Adipocyte (in vitro differentiated cells): ENCODE results near the gene PELI2.

Experiments
- DNase-seq: peaks from one replicate; pipeline ENCODE4 v3.0.0-alpha.2; 2015; ENCODE audit warnings: low read depth
- H3K27me3 ChIP-seq: replicated peaks from 2 replicates; pipeline ENCODE4 v1.7.0; 2013; ENCODE audit warnings: mild to moderate bottlenecking, low read length, moderate library complexity; ENCODE audit not compliant: control insufficient read depth, insufficient read depth
- H3K36me3 ChIP-seq: 2 replicates; pipeline ENCODE4 v1.7.0; 2013; ENCODE audit warnings: low read length, mild to moderate bottlenecking, moderate library complexity; ENCODE audit not compliant: control insufficient read depth, insufficient read depth, severe bottlenecking
- H3K4me1 ChIP-seq: 2 replicates; pipeline ENCODE4 v1.7.0; 2013; ENCODE audit warnings: mild to moderate bottlenecking, low read length, moderate library complexity; ENCODE audit not compliant: control insufficient read depth, insufficient read depth
- H3K4me3 ChIP-seq: 2 replicates; pipeline ENCODE4 v1.7.0; 2013; ENCODE audit warnings: mild to moderate bottlenecking, low read length, moderate library complexity
- H3K9ac ChIP-seq: 2 replicates; pipeline ENCODE4 v1.7.0; 2013; ENCODE audit warnings: mild to moderate bottlenecking, low read length, moderate library complexity
- H3K9me3 ChIP-seq: 2 replicates; pipeline ENCODE4 v1.7.0; 2013; ENCODE audit warnings: mild to moderate bottlenecking, low read length, moderate library complexity; ENCODE audit not compliant: control insufficient read depth

PELI2 gene

DNA sequence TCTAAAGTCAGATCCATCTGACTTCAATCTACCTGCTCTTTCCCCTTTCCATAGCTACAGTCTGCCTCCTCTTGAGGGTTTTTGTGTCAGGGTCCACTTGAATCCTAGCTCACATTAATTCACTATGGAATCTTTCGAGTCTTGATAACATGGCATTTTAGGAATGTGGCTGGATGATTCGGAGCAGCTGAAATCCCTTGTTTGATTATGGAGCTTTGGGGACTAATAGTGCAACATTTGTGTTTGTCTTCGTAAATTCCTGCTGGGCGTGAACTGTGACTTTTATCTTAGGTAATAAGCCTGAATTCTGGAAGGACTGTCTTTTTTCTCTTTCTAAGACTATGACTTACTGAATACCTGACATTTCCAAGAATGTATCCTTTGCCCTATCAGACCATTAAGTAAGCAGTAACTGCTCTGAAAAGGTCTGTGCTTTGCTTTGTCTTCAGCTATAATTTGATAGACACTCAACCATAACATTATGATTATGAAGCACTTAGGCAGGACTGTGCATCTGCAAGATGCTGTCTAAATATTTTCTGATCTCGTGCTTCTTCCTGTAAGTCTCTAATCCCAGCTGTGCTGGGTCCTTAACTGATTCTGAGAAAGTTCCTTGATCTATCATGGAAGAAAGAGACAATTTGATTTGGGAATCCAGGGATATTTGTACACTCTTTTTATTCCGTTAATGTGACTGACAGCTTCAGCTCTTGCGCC is 19.0 kb upstream of the PELI2 start:
- peak; percentile 21 for DNase-seq
- peaks cover 14% of the 10 kb centered on the region for H3K27me3 ChIP-seq
- H3K9ac ChIP-seq = no peak overlapping the region
- H3K4me3 ChIP-seq = no peak overlapping the region
- H3K36me3 ChIP-seq = no peaks in the 10 kb centered on the region
- no peaks in the 10 kb centered on the region for H3K4me1 ChIP-seq
- H3K9me3 ChIP-seq = no peaks in the 10 kb centered on the region

DNA sequence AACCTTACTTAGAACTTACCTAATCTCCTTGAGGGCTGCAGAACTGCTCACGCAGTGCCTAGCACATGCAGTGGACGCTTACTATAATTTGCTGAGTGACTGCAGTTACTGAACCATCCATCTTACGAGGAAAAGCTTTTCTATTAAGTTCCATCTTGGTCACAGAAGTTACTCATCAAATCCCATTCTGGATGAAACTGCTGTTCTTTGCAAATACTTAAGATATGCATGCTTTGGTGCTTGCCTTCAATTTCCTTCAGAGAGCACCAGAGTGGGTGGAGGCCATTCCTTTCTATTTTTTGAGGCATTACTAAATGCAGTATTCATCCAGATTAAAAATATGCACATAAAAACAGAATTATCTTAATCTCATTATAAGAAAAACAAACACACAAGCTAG is 17.7 kb upstream of the PELI2 start:
- Histone ChIP-seq H3K27me3 (peaks cover 12% of the 10 kb centered on the region), H3K4me3 (no peak overlapping the region), H3K9me3 (no peaks in the 10 kb centered on the region), H3K9ac (no peak overlapping the region), H3K4me1 (no peaks in the 10 kb centered on the region), H3K36me3 (no peaks in the 10 kb centered on the region)
- peak; percentile 69 for DNase-seq

DNA sequence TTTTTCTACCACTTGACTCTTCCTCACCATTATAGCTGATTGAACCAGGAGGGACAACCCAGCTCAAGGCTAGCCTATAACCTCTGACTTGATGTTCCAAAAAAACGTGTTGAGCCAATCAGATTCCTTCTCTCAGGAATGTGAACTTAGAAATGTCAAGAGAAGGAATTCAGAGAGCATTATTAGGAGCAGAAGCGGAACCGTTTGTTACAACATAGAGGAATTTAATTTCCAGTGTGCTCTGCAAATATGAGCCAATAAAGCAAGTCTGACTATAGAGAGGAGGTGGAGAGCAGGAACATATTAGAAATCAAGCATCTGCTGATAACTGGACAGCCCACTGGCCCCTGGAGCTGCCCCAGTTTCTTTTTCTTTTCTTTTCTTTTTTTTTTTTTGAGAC is 15.3 kb upstream of the PELI2 start:
- no peaks in the 10 kb centered on the region for H3K4me1 ChIP-seq
- no peak for DNase-seq
- no peak overlapping the region for H3K4me3 ChIP-seq
- no peaks in the 10 kb centered on the region for H3K27me3 ChIP-seq
- H3K9me3 ChIP-seq = no peaks in the 10 kb centered on the region
- no peak overlapping the region for H3K9ac ChIP-seq
- no peaks in the 10 kb centered on the region for H3K36me3 ChIP-seq

DNA sequence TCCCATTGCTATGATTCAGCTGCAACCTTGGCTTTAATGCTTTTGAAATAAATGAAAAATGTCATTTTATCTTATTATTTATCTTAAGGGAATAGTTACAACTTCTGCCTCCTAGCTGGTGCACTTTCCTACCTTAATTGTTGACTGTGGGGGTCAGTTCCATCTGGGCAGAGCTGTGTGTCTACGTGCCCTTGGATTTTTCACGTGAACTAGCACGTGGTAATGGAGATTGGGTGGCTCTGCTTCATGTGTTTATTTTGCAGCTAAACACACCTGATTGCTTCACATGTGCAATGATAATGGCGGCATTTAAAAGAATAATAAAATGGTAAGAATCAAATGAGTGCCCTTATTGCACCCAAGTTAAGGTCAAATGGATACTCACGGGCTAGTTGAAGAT is 10.6 kb upstream of the PELI2 start:
- Histone ChIP-seq H3K4me1 (no peaks in the 10 kb centered on the region), H3K9me3 (no peaks in the 10 kb centered on the region), H3K27me3 (no peaks in the 10 kb centered on the region)

DNA sequence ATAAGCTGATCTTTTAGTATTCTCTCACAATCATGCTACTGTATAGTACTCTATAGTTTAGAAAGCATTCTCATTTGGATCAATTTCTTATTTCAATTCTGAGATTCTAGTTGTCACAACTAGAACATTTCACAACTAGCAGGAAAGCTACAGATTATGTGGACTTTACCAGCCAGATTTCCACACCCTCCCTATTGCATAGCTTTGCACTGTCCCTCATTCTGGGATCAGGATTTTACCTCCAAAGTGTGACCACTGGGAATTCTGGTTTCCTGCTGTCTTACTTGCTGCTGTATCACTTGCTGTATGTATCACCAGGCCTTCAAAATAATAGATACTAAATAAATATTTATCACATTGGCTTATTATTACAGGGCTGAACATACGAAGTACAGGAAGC is 10.2 kb upstream of the PELI2 start:
- Histone ChIP-seq H3K27me3 (no peaks in the 10 kb centered on the region), H3K9me3 (no peaks in the 10 kb centered on the region), H3K36me3 (no peaks in the 10 kb centered on the region), H3K4me3 (no peak overlapping the region), H3K4me1 (no peaks in the 10 kb centered on the region), H3K9ac (no peak overlapping the region)
- DNase-seq = no peak

More for the DNA sequence above, 10.6 kb upstream of the PELI2 start:
- DNase-seq = no peak
- H3K4me3 ChIP-seq = no peak overlapping the region
- H3K9ac ChIP-seq = no peak overlapping the region
- no peaks in the 10 kb centered on the region for H3K36me3 ChIP-seq

DNA sequence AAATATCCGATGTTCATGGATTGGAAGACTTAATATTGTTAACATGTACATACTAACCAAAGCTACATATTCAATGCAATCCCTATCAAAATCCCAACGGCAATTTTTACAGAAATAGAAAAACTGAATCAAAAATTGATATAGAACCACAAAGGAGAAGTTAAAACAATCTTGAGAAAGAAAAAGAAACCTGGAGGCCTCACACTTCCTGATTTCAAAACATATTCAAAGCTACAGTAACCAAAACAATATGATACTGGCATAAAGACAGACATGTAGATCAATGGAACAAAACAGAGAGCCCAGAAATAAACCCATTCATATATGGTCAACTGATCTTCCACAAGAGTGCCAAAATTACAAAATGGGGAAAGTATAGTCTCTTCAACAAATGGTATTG is 5.4 kb upstream of the PELI2 start:
- H3K4me1 ChIP-seq = no peaks in the 10 kb centered on the region
- no peak overlapping the region for H3K9ac ChIP-seq
- no peak for DNase-seq
- no peaks in the 10 kb centered on the region for H3K36me3 ChIP-seq
- H3K4me3 ChIP-seq = no peak overlapping the region
- no peaks in the 10 kb centered on the region for H3K9me3 ChIP-seq
- H3K27me3 ChIP-seq = no peaks in the 10 kb centered on the region

DNA sequence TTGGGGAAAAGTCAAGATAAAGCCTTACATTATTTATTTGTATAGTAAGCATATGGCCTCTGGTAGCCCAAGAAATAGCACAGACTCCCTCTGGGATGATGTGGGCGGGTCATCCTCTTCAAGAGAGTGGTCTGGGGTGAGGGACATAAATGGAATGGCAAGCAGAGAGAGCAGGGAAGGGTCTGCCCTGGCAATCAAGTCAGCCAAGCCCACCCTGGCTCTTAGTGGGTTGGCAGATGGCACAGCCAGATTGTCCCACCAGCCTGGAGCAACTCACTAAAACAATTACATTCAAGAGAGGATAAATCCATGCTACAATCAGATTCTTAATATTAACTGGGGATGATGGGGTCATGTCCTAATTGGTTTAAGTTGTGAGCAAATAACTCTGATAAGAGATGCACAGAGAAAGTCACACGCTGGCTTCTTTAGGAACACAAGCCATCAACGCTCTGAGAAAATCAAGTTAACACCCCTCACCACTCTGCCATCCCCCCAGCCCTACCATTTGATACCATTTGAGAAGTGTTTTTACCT is 2.8 kb upstream of the PELI2 start:
- DNase-seq = no peak
- no peaks in the 10 kb centered on the region for H3K36me3 ChIP-seq
- H3K4me1 ChIP-seq = peaks cover 8% of the 10 kb centered on the region
- H3K27me3 ChIP-seq = no peaks in the 10 kb centered on the region
- no peak overlapping the region for H3K4me3 ChIP-seq
- no peaks in the 10 kb centered on the region for H3K9me3 ChIP-seq
- no peak overlapping the region for H3K9ac ChIP-seq

DNA sequence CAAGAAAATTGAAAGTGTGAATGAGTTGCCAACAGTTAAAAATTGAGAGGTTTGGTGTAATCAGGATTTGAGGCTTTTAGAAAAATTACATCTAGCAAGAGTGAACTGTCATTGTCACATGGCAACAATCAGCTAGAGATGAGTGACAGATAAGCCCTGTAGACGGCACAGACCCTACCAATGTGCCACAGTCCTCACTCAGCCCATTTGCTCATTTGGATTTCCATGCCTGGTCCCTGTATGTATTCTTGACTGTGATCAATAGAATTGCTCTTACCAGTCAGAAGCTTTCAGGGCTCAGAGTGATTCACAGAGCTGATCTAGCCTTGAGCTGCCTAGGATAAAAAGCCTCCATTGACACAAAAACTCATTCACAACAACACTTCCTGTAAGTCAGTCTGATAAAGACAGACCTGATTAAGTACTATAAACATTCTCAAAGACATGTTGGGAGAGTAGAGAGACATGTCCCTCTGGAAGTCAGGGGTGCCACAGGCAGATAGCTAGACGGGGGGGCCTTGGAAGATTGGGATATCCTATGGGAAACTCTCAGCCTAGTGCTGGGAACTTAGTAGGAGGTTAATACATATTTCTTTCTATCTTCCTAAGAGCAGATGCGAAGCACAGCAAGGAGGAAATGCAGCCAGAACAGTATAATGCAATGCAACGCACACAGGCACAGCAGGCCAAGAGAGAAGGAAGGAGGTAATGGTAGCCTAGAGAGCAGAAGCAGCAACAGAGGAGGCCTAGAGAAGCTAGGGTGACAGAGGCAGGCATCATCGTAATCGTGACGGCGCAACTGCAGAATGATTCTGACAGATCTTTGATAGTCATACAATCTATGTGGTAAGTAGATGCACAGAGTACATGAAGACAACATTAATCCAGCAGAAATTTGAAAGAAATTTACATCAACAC is 2.0 kb upstream of the PELI2 start:
- Histone ChIP-seq H3K9ac (no peak overlapping the region), H3K9me3 (no peaks in the 10 kb centered on the region), H3K36me3 (no peaks in the 10 kb centered on the region), H3K4me1 (peaks cover 10% of the 10 kb centered on the region), H3K27me3 (no peaks in the 10 kb centered on the region), H3K4me3 (no peak overlapping the region)
- no peak for DNase-seq

DNA sequence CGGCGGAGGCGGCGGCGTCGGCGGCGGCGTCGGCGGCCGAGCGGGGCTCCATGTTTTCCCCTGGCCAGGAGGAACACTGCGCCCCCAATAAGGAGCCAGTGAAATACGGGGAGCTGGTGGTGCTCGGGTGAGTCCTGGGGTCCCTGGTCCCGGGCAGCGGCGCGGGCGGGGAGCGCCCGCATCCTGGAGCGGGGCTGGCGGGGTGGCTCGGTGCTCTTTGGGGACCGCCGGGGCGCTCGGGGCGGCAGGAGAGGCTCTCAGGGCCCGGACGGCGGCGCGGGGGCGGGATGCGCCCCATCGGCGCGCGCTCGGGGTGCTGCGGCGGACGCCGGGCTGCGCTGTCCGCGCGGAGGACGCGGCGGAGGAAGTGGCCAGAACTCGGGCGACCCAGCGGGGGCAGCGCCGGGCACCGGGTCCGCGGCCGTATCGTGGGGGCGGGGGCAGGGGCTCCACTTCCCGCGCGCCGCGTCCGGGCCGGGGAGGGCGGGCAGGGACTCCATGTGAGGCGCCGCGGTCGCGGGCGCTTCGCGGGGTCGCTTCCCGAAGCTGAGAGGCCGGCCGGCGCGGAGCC is 485 bp downstream of the PELI2 start:
- peak overlapping the region; percentile 78 for H3K9ac ChIP-seq
- H3K4me1 ChIP-seq = peaks cover 10% of the 10 kb centered on the region
- H3K4me3 ChIP-seq = peak overlapping the region; percentile 93
- H3K27me3 ChIP-seq = no peaks in the 10 kb centered on the region
- DNase-seq = peak; percentile 58
- H3K36me3 ChIP-seq = no peaks in the 10 kb centered on the region
- no peaks in the 10 kb centered on the region for H3K9me3 ChIP-seq

DNA sequence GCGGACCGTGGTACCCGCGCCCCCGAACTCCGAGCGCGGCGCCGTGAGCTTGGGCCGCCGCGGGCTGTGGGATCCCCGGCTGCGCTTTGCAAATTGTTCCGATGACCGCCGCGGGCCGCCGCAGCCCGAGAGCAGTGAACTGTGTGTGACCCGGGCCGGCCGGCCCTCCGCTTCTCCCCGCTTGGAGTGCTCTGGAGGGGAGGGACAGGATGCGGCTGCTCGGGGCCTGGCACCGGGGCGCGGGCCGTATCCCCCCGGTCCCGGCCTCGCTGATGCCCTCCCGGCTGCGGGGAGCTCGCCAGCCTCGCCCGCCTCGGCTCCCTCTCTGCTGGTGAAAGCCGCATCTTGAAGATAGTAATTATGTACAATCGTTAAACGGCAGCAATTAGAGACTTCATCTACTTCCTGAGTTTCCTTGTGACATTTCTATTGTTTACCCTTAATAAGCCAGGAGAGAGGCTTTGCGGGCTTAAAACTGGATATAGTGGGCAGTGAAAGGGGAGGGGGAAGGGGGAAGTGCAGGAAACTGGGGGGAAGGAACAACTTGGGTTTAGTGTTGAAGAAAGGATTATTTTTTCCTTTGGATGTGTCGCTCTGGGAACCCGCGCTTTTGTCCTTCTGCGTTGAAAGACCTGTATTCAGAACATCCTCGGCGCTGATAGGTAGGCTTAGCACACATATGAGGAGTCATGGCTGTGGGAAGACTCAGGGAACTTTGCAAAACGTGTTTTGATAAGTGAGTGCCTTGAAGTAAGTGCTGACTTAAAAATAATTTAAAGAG is 1.2 kb downstream of the PELI2 start:
- Histone ChIP-seq H3K36me3 (no peaks in the 10 kb centered on the region), H3K4me3 (peak overlapping the region; percentile 93), H3K9ac (peak overlapping the region; percentile 78), H3K9me3 (no peaks in the 10 kb centered on the region), H3K27me3 (no peaks in the 10 kb centered on the region), H3K4me1 (peaks cover 13% of the 10 kb centered on the region)
- peak; percentile 70 for DNase-seq
